Progenitor cell of endocrine pancreas (in vitro differentiated cells): ENCODE measurements around the gene RBKS. TPM values are rescaled to one million over a fixed set of nuclear protein-coding genes. Genes with fewer than 3 reads are reported as not detected.

Source experiments
- DNase-seq: peaks from one replicate; pipeline ENCODE4 v3.0.0; 2021; ENCODE audit warnings: low spot score; ENCODE audit not compliant: unreplicated experiment
- H3K27ac Mint-ChIP-seq: 2 replicates; pipeline ENCODE4 v1.8.0; 2021; ENCODE audit warnings: mild to moderate bottlenecking, moderate library complexity, mixed read lengths
- H3K27me3 Mint-ChIP-seq: 2 replicates; pipeline ENCODE4 v1.8.0; 2021; ENCODE audit warnings: mixed read lengths
- H3K36me3 Mint-ChIP-seq: 2 replicates; pipeline ENCODE4 v1.8.0; 2022; ENCODE audit warnings: mixed read lengths; ENCODE audit not compliant: insufficient read depth
- H3K4me1 Mint-ChIP-seq: 2 replicates; pipeline ENCODE4 v1.8.0; 2021; ENCODE audit warnings: low read depth, mixed read lengths
- H3K4me3 Mint-ChIP-seq: 2 replicates; pipeline ENCODE4 v1.8.0; 2021; ENCODE audit warnings: low read depth, mild to moderate bottlenecking, moderate library complexity, mixed read lengths
- H3K9me3 Mint-ChIP-seq: 2 replicates; pipeline ENCODE4 v1.8.0; 2021; ENCODE audit warnings: low read depth, mixed read lengths
- CTCF ChIP-seq: fragments of 200-600 bp; sonication (generic); IDR thresholded peaks from one replicate; pipeline ENCODE4 v1.5.0; 2021; ENCODE audit warnings: antibody characterized with exemption, mild to moderate bottlenecking; ENCODE audit not compliant: unreplicated experiment
- total RNA-seq: library from RNA; stranded (reverse); gene quantifications from 2 replicates; pipeline ENCODE4 v1.2.1, GENCODE V29; 2021

The RBKS gene
- total RNA-seq, 1 donor from 2014 or later, result 5.4 TPM

DNA sequence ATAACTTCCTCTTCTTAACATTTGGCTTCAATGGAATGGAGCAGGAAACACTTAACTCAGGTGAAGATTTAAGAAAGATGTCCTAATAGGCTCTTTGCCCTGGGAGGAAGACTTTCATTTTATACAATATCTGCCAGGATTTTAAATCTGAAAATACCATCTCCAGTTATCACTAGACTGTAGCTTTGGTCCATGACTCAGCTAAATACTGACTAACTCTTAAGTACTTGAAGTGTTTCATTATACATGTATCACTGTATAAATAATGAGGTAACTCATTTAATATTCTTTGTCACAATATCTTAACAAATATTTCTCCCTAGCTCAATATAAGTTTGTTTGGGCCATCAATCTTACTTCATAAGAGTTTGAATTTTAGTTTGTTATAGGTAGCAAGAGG, 34.7 kb downstream of the RBKS start:
- H3K27ac Mint-ChIP-seq, result no peak overlapping the region
- no peaks in the 10 kb centered on the region for H3K27me3 Mint-ChIP-seq
- H3K9me3 Mint-ChIP-seq, result peaks cover 14% of the 10 kb centered on the region
- H3K36me3 Mint-ChIP-seq, result peaks cover 7% of the 10 kb centered on the region
- no peak for TF ChIP-seq CTCF
- no peak overlapping the region for H3K4me3 Mint-ChIP-seq
- no peak for DNase-seq
- no peaks in the 10 kb centered on the region for H3K4me1 Mint-ChIP-seq

- no peaks in the 10 kb centered on the region for H3K27me3 Mint-ChIP-seq
- H3K27ac Mint-ChIP-seq, result no peak overlapping the region
- H3K4me3 Mint-ChIP-seq, result no peak overlapping the region
- H3K9me3 Mint-ChIP-seq, result peaks cover 14% of the 10 kb centered on the region
- no peaks in the 10 kb centered on the region for H3K4me1 Mint-ChIP-seq
- DNase-seq, result no peak
- peaks cover 7% of the 10 kb centered on the region for H3K36me3 Mint-ChIP-seq
- TF ChIP-seq CTCF, result no peak
Observed at GRCh38 chr2:27854229-27854862, 35.8 kb downstream of the RBKS start.

DNA sequence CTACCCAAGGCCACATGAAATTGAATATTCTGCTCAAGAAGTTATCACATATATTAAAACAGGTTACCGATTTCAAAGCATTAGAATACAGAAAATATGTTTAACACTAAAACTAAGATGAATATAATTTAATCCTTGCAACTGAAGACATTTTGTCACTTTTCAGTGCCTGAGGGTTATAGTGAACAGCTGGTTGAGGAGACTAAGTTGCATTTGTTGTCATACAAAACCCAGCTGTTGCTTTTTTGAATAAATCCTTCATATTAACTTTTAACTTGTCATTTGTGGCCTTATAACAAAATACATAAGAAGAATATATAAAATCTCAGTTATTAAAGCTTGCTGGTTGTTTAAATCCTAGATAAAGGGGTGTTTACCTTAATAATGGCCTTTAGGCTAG, 37.5 kb downstream of the RBKS start:
- Mint-ChIP-seq H3K4me3 (no peak overlapping the region), H3K27me3 (no peaks in the 10 kb centered on the region), H3K4me1 (no peaks in the 10 kb centered on the region), H3K27ac (no peak overlapping the region), H3K36me3 (peaks cover 7% of the 10 kb centered on the region), H3K9me3 (peaks cover 11% of the 10 kb centered on the region)
- no peak for DNase-seq
- TF ChIP-seq CTCF, result no peak

- no peaks in the 10 kb centered on the region for H3K27me3 Mint-ChIP-seq
- no peak overlapping the region for H3K27ac Mint-ChIP-seq
- H3K4me1 Mint-ChIP-seq, result no peaks in the 10 kb centered on the region
- peaks cover 3% of the 10 kb centered on the region for H3K36me3 Mint-ChIP-seq
- no peak overlapping the region for H3K4me3 Mint-ChIP-seq
- no peaks in the 10 kb centered on the region for H3K9me3 Mint-ChIP-seq
- DNase-seq, result no peak
- no peak for TF ChIP-seq CTCF
Observed at GRCh38 chr2:27849558-27850205, 40.5 kb downstream of the RBKS start.

- no peak overlapping the region for H3K4me3 Mint-ChIP-seq
- TF ChIP-seq CTCF, result no peak
- no peak for DNase-seq
- no peaks in the 10 kb centered on the region for H3K4me1 Mint-ChIP-seq
- H3K27me3 Mint-ChIP-seq, result no peaks in the 10 kb centered on the region
- no peaks in the 10 kb centered on the region for H3K9me3 Mint-ChIP-seq
- no peak overlapping the region for H3K27ac Mint-ChIP-seq
- H3K36me3 Mint-ChIP-seq, result peaks cover 3% of the 10 kb centered on the region
Observed at GRCh38 chr2:27847333-27847732, 42.9 kb downstream of the RBKS start.
